HEK293 (cell line): ENCODE data around the gene MSX1.

Source experiments
- CTCF ChIA-PET: fragments of 350-600 bp; formaldehyde crosslinking; extraction: SDS; loops from one replicate; lab custom pipeline; 2021; ENCODE audit warnings: antibody characterized with exemption; lab: Yijun Ruan, JAX
- POLR2A ChIA-PET: fragments of 300-600 bp; formaldehyde crosslinking; extraction: SDS; loops from one replicate; lab custom pipeline; 2020; ENCODE audit warnings: antibody characterized with exemption, inconsistent platforms; lab: Yijun Ruan, JAX
- H3K27ac ChIP-seq: fragments of 200-500 bp; sonication (Bioruptor generic); 2 replicates; pipeline ENCODE4 v1.5.1; 2014; ENCODE audit warnings: low read depth, low read length, control low read depth, inconsistent platforms; ENCODE audit errors: extremely low read depth
- H3K36me3 ChIP-seq, 2 experiments: fragments of 200-500 bp in 1 of 2; sonication (Bioruptor generic) in 1 of 2; 1 replicate in 1 of 2; 2 replicates in 1 of 2; pipeline ENCODE4 v1.5.1; 2014 to 2017; ENCODE audit warnings: inconsistent platforms in 2 of 2, low read length in 2 of 2; ENCODE audit not compliant: control insufficient read depth in 2 of 2, insufficient read depth in 1 of 2
- H3K4me1 ChIP-seq: fragments of 200-500 bp; sonication (Bioruptor generic); 2 replicates; pipeline ENCODE4 v1.5.1; 2014; ENCODE audit warnings: mild to moderate bottlenecking, low read length, inconsistent platforms; ENCODE audit not compliant: control insufficient read depth, insufficient read depth
- H3K4me3 ChIP-seq: 2 replicates; pipeline ENCODE4 v1.5.1; 2011; ENCODE audit warnings: low read depth, mild to moderate bottlenecking, control low read depth, low read length, moderate library complexity
- H3K9me3 ChIP-seq: fragments of 200-500 bp; sonication (Bioruptor generic); 2 replicates; pipeline ENCODE4 v1.5.1; 2014; ENCODE audit warnings: low read depth, low read length, inconsistent platforms; ENCODE audit not compliant: control insufficient read depth, insufficient read depth
- KLF16 ChIP-seq: fragments of 450-650 bp; formaldehyde crosslinking; IDR thresholded peaks from 2 replicates; pipeline ENCODE4 v1.5.1; 2017; ENCODE audit warnings: missing biosample characterization, missing genetic modification characterization
- OSR2 ChIP-seq: fragments of 450-650 bp; formaldehyde crosslinking; IDR thresholded peaks from 2 replicates; pipeline ENCODE4 v1.5.1; 2016; ENCODE audit warnings: missing biosample characterization, missing genetic modification characterization
- OVOL3 ChIP-seq: fragments of 450-650 bp; formaldehyde crosslinking; IDR thresholded peaks from 2 replicates; pipeline ENCODE4 v1.5.1; 2016; ENCODE audit warnings: missing biosample characterization, missing genetic modification characterization
- REPIN1 ChIP-seq: fragments of 450-650 bp; formaldehyde crosslinking; IDR thresholded peaks from 2 replicates; pipeline ENCODE4 v1.5.1; 2017; ENCODE audit warnings: missing biosample characterization, missing genetic modification characterization, low read depth
- SETDB1 ChIP-seq: IDR thresholded peaks from one replicate; pipeline ENCODE4 v1.6.1; 2017; ENCODE audit warnings: mild to moderate bottlenecking, low read length, moderate library complexity, mixed read lengths; ENCODE audit not compliant: insufficient read length
- SP3 ChIP-seq: fragments of 450-650 bp; formaldehyde crosslinking; IDR thresholded peaks from 2 replicates; pipeline ENCODE4 v1.5.1; 2016; ENCODE audit warnings: missing biosample characterization, missing genetic modification characterization
- SP7 ChIP-seq: fragments of 450-650 bp; formaldehyde crosslinking; IDR thresholded peaks from 2 replicates; pipeline ENCODE4 v1.5.1; 2016; ENCODE audit warnings: missing biosample characterization, missing genetic modification characterization
- TCF7L2 ChIP-seq: IDR thresholded peaks from 2 replicates; pipeline ENCODE4 v1.6.1; 2011; ENCODE audit warnings: low read depth, mild to moderate bottlenecking, inconsistent platforms, low read length, moderate library complexity, borderline replicate concordance
- ZEB2 ChIP-seq: fragments of 450-650 bp; formaldehyde crosslinking; IDR thresholded peaks from 2 replicates; pipeline ENCODE4 v1.5.1; 2016; ENCODE audit warnings: missing biosample characterization, missing genetic modification characterization
- ZNF175 ChIP-seq: fragments of 450-650 bp; formaldehyde crosslinking; IDR thresholded peaks from 2 replicates; pipeline ENCODE4 v1.5.1; 2016; ENCODE audit warnings: missing biosample characterization, missing genetic modification characterization
- ZNF202 ChIP-seq: fragments of 450-650 bp; formaldehyde crosslinking; IDR thresholded peaks from 2 replicates; pipeline ENCODE4 v1.5.1; 2016; ENCODE audit warnings: missing biosample characterization, missing genetic modification characterization, borderline replicate concordance
- ZNF239 ChIP-seq: fragments of 450-650 bp; formaldehyde crosslinking; IDR thresholded peaks from 2 replicates; pipeline ENCODE4 v1.5.1; 2016; ENCODE audit warnings: missing biosample characterization, missing genetic modification characterization
- ZNF274 ChIP-seq, 2 experiments: fragments of 200-500 bp in 1 of 2; fragments of 450-650 bp in 1 of 2; sonication (Bioruptor generic) in 1 of 2; formaldehyde crosslinking in 1 of 2; IDR thresholded peaks; 2 replicates each; pipeline versions ENCODE4 v1.5.1 to v1.6.1; 2014 to 2016; ENCODE audit warnings: borderline replicate concordance in 1 of 2, inconsistent platforms in 1 of 2, low read length in 1 of 2, missing biosample characterization in 1 of 2, missing genetic modification characterization in 1 of 2
- ZNF555 ChIP-seq: fragments of 450-650 bp; formaldehyde crosslinking; conservative IDR thresholded peaks from 2 replicates; pipeline ENCODE4 v1.5.1; 2017; ENCODE audit warnings: missing biosample characterization, mild to moderate bottlenecking, missing genetic modification characterization, inconsistent platforms
- ZNF560 ChIP-seq: fragments of 450-650 bp; formaldehyde crosslinking; IDR thresholded peaks from 2 replicates; pipeline ENCODE4 v1.5.1; 2017; ENCODE audit warnings: missing biosample characterization, missing genetic modification characterization, borderline replicate concordance
- TF ChIP-seq, protein P1 (sequence below): fragments of 450-650 bp; formaldehyde crosslinking; IDR thresholded peaks from 2 replicates; pipeline ENCODE4 v1.5.1; 2016; ENCODE audit warnings: missing biosample characterization, missing genetic modification characterization
- TF ChIP-seq, protein P2 (sequence below): fragments of 450-650 bp; formaldehyde crosslinking; IDR thresholded peaks from 2 replicates; pipeline ENCODE4 v1.5.1; 2016; ENCODE audit warnings: missing biosample characterization, missing genetic modification characterization
- TF ChIP-seq, protein P3 (sequence below): fragments of 450-650 bp; formaldehyde crosslinking; IDR thresholded peaks from 2 replicates; pipeline ENCODE4 v1.5.1; 2016; ENCODE audit warnings: missing biosample characterization, missing genetic modification characterization
- TF ChIP-seq, protein P4 (sequence below): fragments of 450-650 bp; formaldehyde crosslinking; IDR thresholded peaks from 2 replicates; pipeline ENCODE4 v1.5.1; 2016; ENCODE audit warnings: missing biosample characterization, missing genetic modification characterization

MSX1 gene

DNA sequence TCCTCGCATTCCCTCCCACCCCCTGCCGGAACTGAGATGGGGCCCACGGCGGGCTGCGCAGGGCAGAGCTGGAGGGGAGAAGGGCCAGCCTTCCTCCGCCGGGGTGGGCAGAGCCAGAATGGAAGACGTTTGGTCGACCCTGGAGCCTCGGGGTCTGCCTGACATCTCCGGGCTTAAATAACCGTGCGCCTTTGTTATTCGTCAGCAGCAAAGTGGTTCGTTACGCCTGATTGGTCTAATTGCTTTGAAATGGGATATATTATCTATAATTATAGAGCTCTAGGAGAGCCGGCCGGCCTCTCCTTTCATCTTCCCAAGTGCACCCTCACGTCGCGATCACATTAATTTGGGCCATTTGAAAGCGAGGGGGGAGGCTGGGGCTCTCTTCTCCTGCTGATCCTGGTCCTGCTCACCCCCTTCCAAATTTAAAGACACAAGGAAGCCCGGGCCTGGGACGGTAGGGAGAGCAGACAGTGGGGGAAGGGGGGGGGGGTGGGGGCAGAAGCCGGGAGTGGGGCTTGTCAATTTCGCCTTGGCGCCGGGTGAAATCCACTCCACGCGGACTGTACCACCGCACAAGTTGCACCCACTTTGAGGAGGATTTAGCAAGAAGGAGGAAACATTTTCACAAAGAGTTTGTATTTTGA, 4.7 kb upstream of the MSX1 start:
- ChIA-PET POLR2A (no interaction called here), CTCF (no interaction called here)
- TF ChIP-seq KLF16 (no peak), ZNF560 (tag by site-specific recombination) (no peak), ZNF175 (tag by site-specific recombination) (no peak), ZNF202 (no peak), REPIN1 (tag by site-specific recombination) (no peak), SETDB1 (no peak), OVOL3 (no peak), SP7 (peak; percentile 45; the same call in 1 of the 2 replicates), OSR2 (tag by site-specific recombination) (0 out of 2 replicates have a peak, but pooled peaks have one; percentile 15), ZNF555 (tag by site-specific recombination) (no peak), TCF7L2 (peak; percentile 99)
- TF ChIP-seq, protein P1, sequence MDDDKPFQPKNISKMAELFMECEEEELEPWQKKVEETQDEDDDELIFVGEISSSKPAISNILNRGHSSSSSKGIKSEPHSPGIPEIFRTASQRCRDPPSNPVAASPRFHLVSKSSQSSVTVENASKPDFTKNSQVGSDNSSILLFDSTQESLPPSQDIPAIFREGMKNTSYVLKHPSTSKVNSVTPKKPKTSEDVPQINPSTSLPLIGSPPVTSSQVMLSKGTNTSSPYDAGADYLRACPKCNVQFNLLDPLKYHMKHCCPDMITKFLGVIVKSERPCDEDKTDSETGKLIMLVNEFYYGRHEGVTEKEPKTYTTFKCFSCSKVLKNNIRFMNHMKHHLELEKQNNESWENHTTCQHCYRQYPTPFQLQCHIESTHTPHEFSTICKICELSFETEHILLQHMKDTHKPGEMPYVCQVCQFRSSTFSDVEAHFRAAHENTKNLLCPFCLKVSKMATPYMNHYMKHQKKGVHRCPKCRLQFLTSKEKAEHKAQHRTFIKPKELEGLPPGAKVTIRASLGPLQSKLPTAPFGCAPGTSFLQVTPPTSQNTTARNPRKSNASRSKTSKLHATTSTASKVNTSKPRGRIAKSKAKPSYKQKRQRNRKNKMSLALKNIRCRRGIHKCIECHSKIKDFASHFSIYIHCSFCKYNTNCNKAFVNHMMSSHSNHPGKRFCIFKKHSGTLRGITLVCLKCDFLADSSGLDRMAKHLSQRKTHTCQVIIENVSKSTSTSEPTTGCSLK (tag by site-specific recombination) = no peak
- TF ChIP-seq, protein P2, sequence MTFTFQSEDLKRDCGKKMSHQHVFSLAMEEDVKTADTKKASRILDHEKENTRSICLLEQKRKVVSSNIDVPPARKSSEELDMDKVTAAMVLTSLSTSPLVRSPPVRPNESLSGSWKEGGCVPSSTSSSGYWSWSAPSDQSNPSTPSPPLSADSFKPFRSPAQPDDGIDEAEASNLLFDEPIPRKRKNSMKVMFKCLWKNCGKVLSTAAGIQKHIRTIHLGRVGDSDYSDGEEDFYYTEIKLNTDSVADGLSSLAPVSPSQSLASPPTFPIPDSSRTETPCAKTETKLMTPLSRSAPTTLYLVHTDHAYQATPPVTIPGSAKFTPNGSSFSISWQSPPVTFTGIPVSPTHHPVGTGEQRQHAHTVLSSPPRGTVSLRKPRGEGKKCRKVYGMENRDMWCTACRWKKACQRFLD = no peak
- TF ChIP-seq, protein P3, sequence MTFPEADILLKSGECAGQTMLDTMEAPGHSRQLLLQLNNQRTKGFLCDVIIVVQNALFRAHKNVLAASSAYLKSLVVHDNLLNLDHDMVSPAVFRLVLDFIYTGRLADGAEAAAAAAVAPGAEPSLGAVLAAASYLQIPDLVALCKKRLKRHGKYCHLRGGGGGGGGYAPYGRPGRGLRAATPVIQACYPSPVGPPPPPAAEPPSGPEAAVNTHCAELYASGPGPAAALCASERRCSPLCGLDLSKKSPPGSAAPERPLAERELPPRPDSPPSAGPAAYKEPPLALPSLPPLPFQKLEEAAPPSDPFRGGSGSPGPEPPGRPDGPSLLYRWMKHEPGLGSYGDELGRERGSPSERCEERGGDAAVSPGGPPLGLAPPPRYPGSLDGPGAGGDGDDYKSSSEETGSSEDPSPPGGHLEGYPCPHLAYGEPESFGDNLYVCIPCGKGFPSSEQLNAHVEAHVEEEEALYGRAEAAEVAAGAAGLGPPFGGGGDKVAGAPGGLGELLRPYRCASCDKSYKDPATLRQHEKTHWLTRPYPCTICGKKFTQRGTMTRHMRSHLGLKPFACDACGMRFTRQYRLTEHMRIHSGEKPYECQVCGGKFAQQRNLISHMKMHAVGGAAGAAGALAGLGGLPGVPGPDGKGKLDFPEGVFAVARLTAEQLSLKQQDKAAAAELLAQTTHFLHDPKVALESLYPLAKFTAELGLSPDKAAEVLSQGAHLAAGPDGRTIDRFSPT (tag by site-specific recombination) = no peak

DNA sequence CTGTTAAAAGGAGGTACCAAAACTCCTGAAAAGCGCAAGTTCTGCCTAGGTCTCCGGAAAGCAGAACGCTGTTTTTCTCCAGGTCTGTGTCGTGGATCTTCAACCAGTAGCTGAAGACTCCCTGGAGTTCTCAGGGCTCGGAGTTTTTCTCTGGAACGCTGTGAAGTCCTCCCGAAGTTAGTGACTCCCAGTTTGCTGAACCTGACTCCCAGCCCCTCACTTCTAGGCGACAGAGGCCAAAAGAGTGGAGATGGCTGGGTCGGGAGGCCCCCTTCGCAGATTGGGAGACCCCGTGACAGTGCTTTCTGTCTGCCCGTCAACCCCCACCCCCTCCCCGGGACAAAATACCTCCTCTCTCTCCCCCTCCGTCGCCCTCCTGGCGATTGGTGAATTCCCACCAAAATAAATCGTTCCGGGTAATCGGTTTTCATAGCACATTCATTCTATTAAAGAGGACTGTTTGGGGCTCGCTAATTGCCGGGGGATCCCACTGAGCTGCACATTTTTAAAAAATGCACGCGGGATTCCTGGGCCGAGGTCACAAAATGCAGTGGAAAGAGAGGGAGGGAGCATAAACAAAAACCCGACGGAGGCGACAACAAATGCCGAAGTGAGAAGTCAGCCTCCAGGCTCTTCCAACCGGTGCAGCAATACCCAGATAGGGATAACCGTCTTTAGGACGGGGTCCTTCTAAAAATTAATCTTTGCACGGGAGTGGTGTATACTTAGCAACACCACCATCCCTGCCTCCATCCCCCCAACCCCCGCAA, 4.0 kb upstream of the MSX1 start:
- Histone ChIP-seq H3K4me3 (no peak overlapping the region), H3K4me1 (no peaks in the 10 kb centered on the region), H3K27ac (no peak overlapping the region), H3K9me3 (no peaks in the 10 kb centered on the region), H3K36me3 (no peaks in the 10 kb centered on the region)
- CTCF ChIA-PET = interaction anchor here (0.6 kb wide), 1 partner anchor 187 kb away, joined by 3 read pairs; no protein-coding TSS in a partner anchor
- TF ChIP-seq SP3 = no peak
- no peak for TF ChIP-seq ZEB2 (tag by site-specific recombination)
- no peak for TF ChIP-seq ZNF274 (IDR thresholded peaks at IDR 0.05; ENCODE audit: low read length)
- no peak for TF ChIP-seq ZNF274 (tag by site-specific recombination; IDR thresholded peaks at IDR 0.05; ENCODE audit: borderline replicate concordance)
- TF ChIP-seq, protein P4, sequence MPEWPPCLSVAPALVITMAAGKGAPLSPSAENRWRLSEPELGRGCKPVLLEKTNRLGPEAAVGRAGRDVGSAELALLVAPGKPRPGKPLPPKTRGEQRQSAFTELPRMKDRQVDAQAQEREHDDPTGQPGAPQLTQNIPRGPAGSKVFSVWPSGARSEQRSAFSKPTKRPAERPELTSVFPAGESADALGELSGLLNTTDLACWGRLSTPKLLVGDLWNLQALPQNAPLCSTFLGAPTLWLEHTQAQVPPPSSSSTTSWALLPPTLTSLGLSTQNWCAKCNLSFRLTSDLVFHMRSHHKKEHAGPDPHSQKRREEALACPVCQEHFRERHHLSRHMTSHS (tag by site-specific recombination) = no peak
- no peak for TF ChIP-seq ZNF239 (tag by site-specific recombination)
- POLR2A ChIA-PET = no interaction called here

More for the DNA sequence above, 4.7 kb upstream of the MSX1 start:
- Histone ChIP-seq H3K36me3 (no peaks in the 10 kb centered on the region), H3K27ac (no peak overlapping the region), H3K4me3 (no peak overlapping the region), H3K4me1 (no peaks in the 10 kb centered on the region), H3K9me3 (no peaks in the 10 kb centered on the region)
